DMS79 (cell line): ENCODE data around the gene SPRED2.

Source experiments
- DNase-seq: peaks from one replicate; lab custom pipeline; 2025; lab: John Stamatoyannopoulos, UW

The SPRED2 gene

GRCh38 chr2:65442420-65443020 is 10.1 kb upstream of the SPRED2 start:
- no peak for DNase-seq

- no peak for DNase-seq
Measured at GRCh38 chr2:65438137-65438899, 5.9 kb upstream of the SPRED2 start.

- no peak for DNase-seq
Measured at GRCh38 chr2:65437392-65438135, 5.2 kb upstream of the SPRED2 start.

GRCh38 chr2:65436824-65437221 is 4.4 kb upstream of the SPRED2 start:
- DNase-seq = peak; percentile 29

- peak; percentile 63 for DNase-seq
Measured at GRCh38 chr2:65436169-65436823, 3.9 kb upstream of the SPRED2 start.

- DNase-seq = peak; percentile 64
Measured at GRCh38 chr2:65435625-65436168, 3.3 kb upstream of the SPRED2 start.

DNA sequence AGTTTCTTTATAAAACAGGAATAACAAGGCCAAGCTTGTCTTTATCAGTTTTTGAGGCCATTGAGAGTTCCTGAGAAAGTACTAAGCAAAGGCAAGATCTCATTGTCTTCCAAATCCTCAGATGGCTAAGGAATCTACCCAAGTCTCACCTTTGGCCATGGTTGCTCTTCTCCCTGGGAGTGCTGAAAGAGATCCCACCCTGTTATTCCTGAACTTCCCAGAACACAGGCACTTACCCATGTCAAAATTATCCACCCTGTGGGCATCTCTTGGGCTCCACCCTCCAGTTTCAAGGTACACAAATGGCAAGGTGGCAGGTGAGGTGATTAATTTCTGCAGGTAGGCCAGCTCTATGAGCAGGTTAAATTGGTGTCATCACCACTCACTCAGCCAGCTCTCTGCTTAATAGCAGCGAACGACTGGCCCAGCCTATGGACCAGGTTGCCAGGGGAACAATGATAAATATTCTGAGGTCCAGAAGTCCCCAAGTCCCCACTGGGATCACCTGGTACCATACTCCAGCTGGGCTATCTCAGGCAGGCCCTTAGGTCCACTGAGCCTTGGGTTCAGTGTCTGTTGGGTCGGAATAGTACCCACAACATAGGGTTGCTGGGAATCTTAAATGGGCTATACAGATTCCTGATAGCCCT is 2.3 kb upstream of the SPRED2 start:
- DNase-seq = no peak

GRCh38 chr2:65431421-65432226 is 775 bp downstream of the SPRED2 start:
- peak; percentile 43 for DNase-seq

- peak; percentile 82 for DNase-seq
Measured at GRCh38 chr2:65430603-65431420, 1.6 kb downstream of the SPRED2 start.

GRCh38 chr2:65429786-65430602 is 2.4 kb downstream of the SPRED2 start:
- DNase-seq = peak; percentile 17

- no peak for DNase-seq
Measured at GRCh38 chr2:65427532-65427931, 4.9 kb downstream of the SPRED2 start.

GRCh38 chr2:65425276-65425675 is 7.1 kb downstream of the SPRED2 start:
- no peak for DNase-seq

GRCh38 chr2:65424391-65424790 is 8.0 kb downstream of the SPRED2 start:
- DNase-seq = no peak

DNA sequence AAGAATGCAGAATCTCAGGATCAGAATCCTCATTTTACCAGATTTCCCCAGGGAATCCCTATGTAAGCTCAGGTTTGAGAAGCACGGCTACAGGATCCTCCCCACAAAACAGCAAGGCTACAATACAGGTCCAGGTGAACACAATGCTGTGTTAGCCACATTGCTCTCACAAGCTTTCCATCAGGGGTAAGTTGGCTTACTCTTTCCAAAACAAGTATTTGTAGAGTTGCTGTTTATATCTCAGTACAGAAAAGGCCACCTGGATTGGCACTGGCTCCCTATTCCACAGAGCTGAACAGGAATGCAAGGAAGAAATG is 11.0 kb downstream of the SPRED2 start:
- no peak for DNase-seq

- DNase-seq = no peak
Measured at GRCh38 chr2:65420712-65421431, 11.5 kb downstream of the SPRED2 start.

GRCh38 chr2:65417509-65418085 is 14.8 kb downstream of the SPRED2 start:
- DNase-seq = peak; percentile 23

- DNase-seq = no peak
Measured at GRCh38 chr2:65416945-65417344, 15.5 kb downstream of the SPRED2 start.

DNA sequence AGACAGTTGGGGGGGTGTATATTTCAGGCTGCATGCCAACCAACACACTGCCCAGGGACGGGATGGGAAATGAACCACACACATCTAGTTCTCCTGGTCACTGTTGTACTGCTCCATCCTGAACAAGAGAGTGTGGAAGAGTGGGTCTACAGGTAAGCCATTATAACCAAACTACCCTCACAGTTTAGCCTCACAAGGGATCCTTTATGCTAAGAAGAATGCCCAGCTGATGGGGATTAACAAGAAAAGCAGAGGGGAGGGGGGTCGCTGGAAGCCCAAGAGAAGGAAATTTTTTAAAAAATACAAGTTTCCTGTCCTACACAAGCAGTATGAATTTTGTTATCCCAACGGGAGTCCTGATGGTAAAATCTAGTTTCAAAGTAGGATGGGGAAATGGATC is 16.1 kb downstream of the SPRED2 start:
- no peak for DNase-seq
